OCI-LY3 (cell line): ENCODE measurements around the gene SAP130.

ENCODE experiments used
- H2AFZ ChIP-seq: fragments of 200-600, 300-600 bp; shearing (Covaris generic); 2 replicates; pipeline ENCODE4 v1.6.0; 2014; ENCODE audit warnings: antibody characterized with exemption, low read depth, low read length
- H3K27ac ChIP-seq: fragments of 200-600, 300-600 bp; sonication (generic); 2 replicates; pipeline ENCODE4 v1.5.1; 2014; ENCODE audit warnings: mild to moderate bottlenecking, low read length, moderate library complexity, mixed read lengths
- H3K27me3 ChIP-seq: fragments of 200-600, 300-600 bp; sonication (generic); 2 replicates; pipeline ENCODE4 v1.6.1; 2014; ENCODE audit warnings: low read depth, low read length, mixed read lengths
- H3K36me3 ChIP-seq: fragments of 200-600, 300-600 bp; sonication (generic); replicated peaks from 2 replicates; pipeline ENCODE3; 2014; ENCODE audit warnings: low read depth, low read length, mixed read lengths
- H3K4me1 ChIP-seq: fragments of 300-600, 200-600 bp; sonication (generic); 2 replicates; pipeline ENCODE4 v1.6.1; 2014; ENCODE audit warnings: low read length, mixed read lengths
- H3K4me2 ChIP-seq: fragments of 200-600, 300-600 bp; sonication (generic); 2 replicates; pipeline ENCODE4 v1.6.1; 2014; ENCODE audit warnings: low read length, mixed read lengths
- H3K4me3 ChIP-seq: fragments of 300-600, 200-600 bp; sonication (generic); 2 replicates; pipeline ENCODE4 v1.5.1; 2014; ENCODE audit warnings: antibody characterized with exemption, mild to moderate bottlenecking, low read length, moderate library complexity
- H3K79me2 ChIP-seq: fragments of 300-600, 200-600 bp; shearing (Covaris generic); 2 replicates; pipeline ENCODE4 v1.6.1; 2014; ENCODE audit warnings: mild to moderate bottlenecking, low read length, mixed read lengths
- H3K9ac ChIP-seq: fragments of 300-600, 200-600 bp; shearing (Covaris generic); 2 replicates; pipeline ENCODE4 v1.6.0; 2014; ENCODE audit warnings: mild to moderate bottlenecking, low read length, moderate library complexity
- H3K9me3 ChIP-seq: fragments of 200-600, 300-600 bp; shearing (Covaris generic); 2 replicates; pipeline ENCODE4 v1.6.1; 2014; ENCODE audit warnings: low read length, mixed read lengths; ENCODE audit not compliant: insufficient read depth
- H4K20me1 ChIP-seq: fragments of 200-600, 300-600 bp; sonication (generic); 2 replicates; pipeline ENCODE4 v1.6.1; 2016; ENCODE audit warnings: low read length, mixed read lengths; ENCODE audit not compliant: insufficient read depth
- EZH2phosphoT487 ChIP-seq: fragments of 200-600 bp; shearing (Covaris generic); IDR thresholded peaks from 2 replicates; pipeline ENCODE4 v1.6.1; 2018; ENCODE audit warnings: antibody characterized with exemption, mixed run types, low read depth
- TF ChIP-seq, protein P1 (sequence below): fragments of 200-600, 300-600 bp; sonication (generic); IDR thresholded peaks from 2 replicates; pipeline ENCODE4 v1.5.1; 2014; ENCODE audit warnings: antibody characterized with exemption, low read length, low read depth

SAP130 gene

DNA sequence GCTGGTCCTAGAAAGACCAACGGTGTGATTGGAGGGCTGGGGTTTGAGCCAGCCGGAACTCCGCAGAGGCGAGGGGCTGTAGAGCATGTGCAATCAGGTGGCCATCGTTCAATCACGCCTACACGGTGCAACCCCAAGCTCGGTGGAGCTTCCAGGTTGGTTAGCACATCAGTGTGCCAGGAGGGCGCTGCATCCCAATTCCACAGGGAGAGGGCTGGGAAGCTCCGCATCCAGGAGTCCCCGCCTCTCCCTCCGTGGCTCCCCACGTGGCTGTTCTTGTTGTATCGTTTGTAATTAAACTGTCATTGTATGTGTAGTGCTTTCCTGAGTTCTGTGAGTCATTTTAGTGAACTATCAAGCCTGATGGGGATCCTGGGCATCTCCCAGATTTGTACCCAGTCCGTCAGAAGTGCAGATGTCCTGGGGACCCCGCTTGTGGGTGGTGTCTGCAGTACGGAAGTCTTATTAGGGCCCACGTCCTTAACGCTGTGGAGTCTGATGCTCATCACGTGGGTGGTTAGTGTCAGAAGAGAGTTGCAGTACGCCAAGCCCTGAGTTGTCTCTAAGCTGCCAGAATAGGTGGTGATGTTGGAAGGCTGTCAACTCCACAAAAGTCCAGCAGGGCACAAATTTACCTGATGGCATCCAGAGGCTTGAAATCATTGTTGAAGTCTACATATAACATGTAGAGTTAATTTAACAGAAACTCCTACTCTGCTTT, 121.5 kb downstream of the SAP130 start:
- H3K4me3 ChIP-seq, result no peak overlapping the region
- H2AFZ ChIP-seq, result peak overlapping the region; percentile 53; the same call in 1 of the 2 replicates
- no peak overlapping the region for H3K27ac ChIP-seq
- no peaks in the 10 kb centered on the region for H3K9me3 ChIP-seq
- no peaks in the 10 kb centered on the region for H3K36me3 ChIP-seq
- no peak for TF ChIP-seq EZH2phosphoT487
- TF ChIP-seq, protein P1, sequence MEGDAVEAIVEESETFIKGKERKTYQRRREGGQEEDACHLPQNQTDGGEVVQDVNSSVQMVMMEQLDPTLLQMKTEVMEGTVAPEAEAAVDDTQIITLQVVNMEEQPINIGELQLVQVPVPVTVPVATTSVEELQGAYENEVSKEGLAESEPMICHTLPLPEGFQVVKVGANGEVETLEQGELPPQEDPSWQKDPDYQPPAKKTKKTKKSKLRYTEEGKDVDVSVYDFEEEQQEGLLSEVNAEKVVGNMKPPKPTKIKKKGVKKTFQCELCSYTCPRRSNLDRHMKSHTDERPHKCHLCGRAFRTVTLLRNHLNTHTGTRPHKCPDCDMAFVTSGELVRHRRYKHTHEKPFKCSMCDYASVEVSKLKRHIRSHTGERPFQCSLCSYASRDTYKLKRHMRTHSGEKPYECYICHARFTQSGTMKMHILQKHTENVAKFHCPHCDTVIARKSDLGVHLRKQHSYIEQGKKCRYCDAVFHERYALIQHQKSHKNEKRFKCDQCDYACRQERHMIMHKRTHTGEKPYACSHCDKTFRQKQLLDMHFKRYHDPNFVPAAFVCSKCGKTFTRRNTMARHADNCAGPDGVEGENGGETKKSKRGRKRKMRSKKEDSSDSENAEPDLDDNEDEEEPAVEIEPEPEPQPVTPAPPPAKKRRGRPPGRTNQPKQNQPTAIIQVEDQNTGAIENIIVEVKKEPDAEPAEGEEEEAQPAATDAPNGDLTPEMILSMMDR, result no peak
- no peak overlapping the region for H3K4me2 ChIP-seq
- no peaks in the 10 kb centered on the region for H4K20me1 ChIP-seq
- H3K4me1 ChIP-seq, result peaks cover 15% of the 10 kb centered on the region
- H3K9ac ChIP-seq, result no peak overlapping the region
- H3K27me3 ChIP-seq, result 0 out of 2 replicates have a peak, but pooled peaks cover 2% of the 10 kb centered on the region
- no peaks in the 10 kb centered on the region for H3K79me2 ChIP-seq

DNA sequence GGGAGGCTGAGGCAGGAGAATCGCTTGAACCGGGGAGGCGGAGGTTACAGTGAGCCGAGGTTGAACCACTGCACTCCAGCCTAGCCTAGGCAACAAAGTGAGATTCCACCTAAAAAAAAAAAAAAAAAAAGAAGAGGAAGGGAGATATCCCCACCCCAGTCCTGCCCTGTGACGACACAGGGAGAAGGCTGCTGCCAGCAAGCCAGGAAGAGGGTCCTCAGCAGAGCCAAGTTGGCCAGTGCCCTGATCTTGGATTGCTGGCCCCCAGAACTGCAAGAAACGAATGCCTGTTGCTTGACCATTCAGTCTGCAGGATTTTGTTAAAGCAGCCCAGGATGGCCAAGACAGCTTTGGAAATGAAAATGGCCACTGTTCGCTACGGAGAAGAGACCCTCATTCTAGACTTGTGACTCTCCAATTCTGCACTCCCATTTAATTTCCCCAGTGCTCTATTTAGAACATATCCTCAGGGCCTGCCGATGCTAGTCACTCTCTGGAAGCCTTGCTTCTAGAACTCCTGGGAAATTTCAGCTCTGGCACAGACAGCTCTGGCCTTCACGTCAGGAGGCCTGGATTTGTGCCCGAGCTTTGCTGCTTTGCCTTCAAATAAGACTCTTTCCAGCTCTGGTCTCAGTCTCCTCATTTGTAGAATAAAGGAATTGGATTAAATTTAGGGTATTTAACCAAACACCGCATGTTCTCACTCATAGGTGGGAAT, 126.4 kb downstream of the SAP130 start:
- TF ChIP-seq, protein P1, result no peak
- TF ChIP-seq EZH2phosphoT487, result no peak
- Histone ChIP-seq H3K4me1 (peaks cover 15% of the 10 kb centered on the region), H3K36me3 (no peaks in the 10 kb centered on the region), H3K9ac (no peak overlapping the region), H3K4me2 (no peak overlapping the region), H3K27me3 (no peaks in the 10 kb centered on the region), H3K4me3 (no peak overlapping the region), H4K20me1 (no peaks in the 10 kb centered on the region), H3K27ac (no peak overlapping the region), H3K9me3 (no peaks in the 10 kb centered on the region), H3K79me2 (no peaks in the 10 kb centered on the region), H2AFZ (no peak overlapping the region)

DNA sequence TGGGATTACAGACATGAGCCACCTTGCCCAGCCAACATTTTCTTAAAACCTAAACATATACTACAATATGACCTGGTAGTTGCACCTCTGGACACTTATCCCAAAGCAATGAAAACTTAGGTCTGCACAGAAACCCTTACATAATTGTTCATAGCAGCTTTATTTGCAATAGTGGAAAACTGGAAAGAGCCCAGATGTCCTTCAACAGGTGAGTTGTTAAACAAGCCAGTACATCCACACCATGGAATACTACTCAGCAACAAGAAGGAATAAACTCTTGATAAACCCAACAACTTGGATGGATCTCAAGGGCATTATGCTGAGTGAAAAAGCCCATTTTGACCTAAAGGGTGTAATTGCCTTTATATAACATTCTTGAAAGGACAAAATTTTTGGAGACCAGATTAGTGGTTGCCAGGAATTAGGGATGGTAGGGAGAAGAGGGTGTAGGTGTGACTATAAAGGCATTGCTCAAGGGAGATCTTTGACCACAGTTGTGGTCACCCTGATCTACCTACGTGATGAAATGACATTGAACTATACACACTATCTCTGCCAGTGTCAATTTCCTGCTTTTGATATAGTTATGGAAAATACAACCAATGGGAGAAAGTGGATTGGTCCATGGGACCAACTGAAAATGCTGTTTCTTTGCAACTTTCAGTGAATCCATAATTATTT, 130.2 kb downstream of the SAP130 start:
- TF ChIP-seq EZH2phosphoT487, result no peak
- TF ChIP-seq, protein P1, result no peak
- no peak overlapping the region for H3K4me3 ChIP-seq
- no peak overlapping the region for H3K27ac ChIP-seq
- no peak overlapping the region for H3K4me2 ChIP-seq
- no peaks in the 10 kb centered on the region for H4K20me1 ChIP-seq
- H3K4me1 ChIP-seq, result peaks cover 21% of the 10 kb centered on the region
- H3K9ac ChIP-seq, result no peak overlapping the region
- no peaks in the 10 kb centered on the region for H3K79me2 ChIP-seq
- H3K36me3 ChIP-seq, result no peaks in the 10 kb centered on the region
- H2AFZ ChIP-seq, result no peak overlapping the region
- no peaks in the 10 kb centered on the region for H3K27me3 ChIP-seq
- no peaks in the 10 kb centered on the region for H3K9me3 ChIP-seq

DNA sequence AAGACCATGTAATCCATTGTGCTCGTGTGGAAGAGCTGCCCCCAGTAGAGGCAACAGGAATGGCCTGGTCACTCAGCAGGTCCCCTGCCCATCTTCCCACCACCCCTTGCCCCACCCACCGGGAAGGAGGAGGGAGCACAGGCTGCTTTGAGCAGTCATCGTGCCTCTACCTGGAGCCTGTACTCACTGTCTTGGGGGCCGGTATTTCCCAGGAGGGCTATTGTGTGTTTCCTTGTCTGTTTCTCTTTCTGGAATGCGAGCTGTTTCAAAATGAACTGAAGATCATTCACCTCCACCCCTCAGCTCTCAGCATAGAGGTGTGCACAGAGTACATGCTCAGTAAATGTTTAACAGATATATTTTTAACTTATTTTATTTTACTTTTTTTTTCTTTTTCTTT, 134.4 kb downstream of the SAP130 start:
- H4K20me1 ChIP-seq, result no peaks in the 10 kb centered on the region
- peak overlapping the region; percentile 91 for H3K4me2 ChIP-seq
- H3K36me3 ChIP-seq, result no peaks in the 10 kb centered on the region
- peak overlapping the region; percentile 68 for H3K4me3 ChIP-seq
- no peak for TF ChIP-seq EZH2phosphoT487
- TF ChIP-seq, protein P1, result no peak
- peak overlapping the region; percentile 52 for H3K9ac ChIP-seq
- peak overlapping the region; percentile 90 for H3K27ac ChIP-seq
- H3K27me3 ChIP-seq, result no peaks in the 10 kb centered on the region
- no peaks in the 10 kb centered on the region for H3K9me3 ChIP-seq
- H3K4me1 ChIP-seq, result peaks cover 25% of the 10 kb centered on the region
- peak overlapping the region; percentile 98 for H2AFZ ChIP-seq
- no peaks in the 10 kb centered on the region for H3K79me2 ChIP-seq
